ENCODE data around the gene GABPA. TPM values are rescaled to one million over a fixed set of nuclear protein-coding genes. Genes with fewer than 3 reads are reported as not detected.

Gene GABPA
- total RNA-seq, 1 donor from 2014 or later: 23.3 TPM

DNA sequence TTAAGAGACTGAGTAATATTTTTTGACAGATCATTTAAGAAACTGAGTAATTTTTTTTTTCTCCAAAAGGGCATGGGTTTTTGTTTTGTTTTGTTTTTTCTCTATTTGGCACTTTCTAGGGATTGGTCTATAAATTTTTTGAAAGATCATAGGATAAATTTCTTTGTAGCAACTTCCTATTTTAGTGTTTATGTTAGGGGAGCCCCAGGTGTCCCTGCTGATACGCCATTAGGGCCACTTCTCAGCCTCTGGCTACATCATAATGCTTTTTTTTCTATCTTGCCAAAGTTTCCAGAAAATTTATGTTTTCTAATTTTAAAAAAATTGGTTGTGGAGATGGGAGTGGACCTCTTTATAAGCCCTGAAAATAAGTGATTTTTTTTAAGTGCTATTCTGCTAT lies 2.6 kb downstream of the GABPA start:
- DNase-seq (ENCODE audit: extremely low spot score in 2 of 2): no peak
- Histone ChIP-seq H3K27ac (no peak overlapping the region), H3K36me3 (no peaks in the 10 kb centered on the region), H3K4me3 (no peak overlapping the region), H3K9me3 (no peaks in the 10 kb centered on the region), H3K4me1 (peaks cover 41% of the 10 kb centered on the region), H3K27me3 (no peaks in the 10 kb centered on the region)
- intact Hi-C loops (cut with DNase I): no loop called here
- TF ChIP-seq, protein P1, sequence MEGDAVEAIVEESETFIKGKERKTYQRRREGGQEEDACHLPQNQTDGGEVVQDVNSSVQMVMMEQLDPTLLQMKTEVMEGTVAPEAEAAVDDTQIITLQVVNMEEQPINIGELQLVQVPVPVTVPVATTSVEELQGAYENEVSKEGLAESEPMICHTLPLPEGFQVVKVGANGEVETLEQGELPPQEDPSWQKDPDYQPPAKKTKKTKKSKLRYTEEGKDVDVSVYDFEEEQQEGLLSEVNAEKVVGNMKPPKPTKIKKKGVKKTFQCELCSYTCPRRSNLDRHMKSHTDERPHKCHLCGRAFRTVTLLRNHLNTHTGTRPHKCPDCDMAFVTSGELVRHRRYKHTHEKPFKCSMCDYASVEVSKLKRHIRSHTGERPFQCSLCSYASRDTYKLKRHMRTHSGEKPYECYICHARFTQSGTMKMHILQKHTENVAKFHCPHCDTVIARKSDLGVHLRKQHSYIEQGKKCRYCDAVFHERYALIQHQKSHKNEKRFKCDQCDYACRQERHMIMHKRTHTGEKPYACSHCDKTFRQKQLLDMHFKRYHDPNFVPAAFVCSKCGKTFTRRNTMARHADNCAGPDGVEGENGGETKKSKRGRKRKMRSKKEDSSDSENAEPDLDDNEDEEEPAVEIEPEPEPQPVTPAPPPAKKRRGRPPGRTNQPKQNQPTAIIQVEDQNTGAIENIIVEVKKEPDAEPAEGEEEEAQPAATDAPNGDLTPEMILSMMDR (IDR thresholded peaks at IDR 0.05): no peak
- no peak for TF ChIP-seq POLR2A (IDR thresholded peaks at IDR 0.05)
- TF ChIP-seq POLR2AphosphoS5 (IDR thresholded peaks at IDR 0.05; ENCODE audit: insufficient read depth in 1 of 2, low read depth in 1 of 2): no peak

DNA sequence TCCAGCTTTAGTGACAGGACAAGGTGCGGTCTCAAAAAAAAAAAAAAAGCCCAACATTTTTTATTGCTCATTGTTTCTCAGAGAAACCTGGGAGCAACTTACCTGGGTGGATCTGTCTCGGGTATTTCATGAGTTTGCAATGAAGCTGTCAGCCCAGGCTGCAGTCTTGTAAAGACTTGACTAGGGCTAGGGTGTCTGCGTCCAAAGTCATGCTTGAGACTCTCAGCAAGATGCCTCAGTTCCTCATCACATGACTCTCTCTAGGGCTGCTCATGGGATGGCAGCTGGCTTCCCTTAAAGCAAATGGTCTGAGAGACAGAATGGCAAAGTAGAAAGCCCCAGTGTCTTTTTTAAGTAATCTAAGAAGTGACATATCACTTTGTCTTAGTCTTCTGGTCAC lies 8.1 kb downstream of the GABPA start:
- intact Hi-C loops (cut with DNase I): no loop called here
- no peaks in the 10 kb centered on the region for H3K9me3 ChIP-seq
- peaks cover 9% of the 10 kb centered on the region for H3K4me1 ChIP-seq
- H3K36me3 ChIP-seq: peaks cover 0 to 7% of the 10 kb centered on the region in 2 donors
- H3K4me3 ChIP-seq: no peak overlapping the region
- H3K27me3 ChIP-seq: no peaks in the 10 kb centered on the region
- DNase-seq (ENCODE audit: extremely low spot score in 2 of 2): no peak
- no peak for TF ChIP-seq POLR2AphosphoS5 (IDR thresholded peaks at IDR 0.05; ENCODE audit: insufficient read depth in 1 of 2, low read depth in 1 of 2)
- no peak for TF ChIP-seq POLR2A (IDR thresholded peaks at IDR 0.05)
- TF ChIP-seq, protein P1 (IDR thresholded peaks at IDR 0.05): no peak
- no peak overlapping the region for H3K27ac ChIP-seq

DNA sequence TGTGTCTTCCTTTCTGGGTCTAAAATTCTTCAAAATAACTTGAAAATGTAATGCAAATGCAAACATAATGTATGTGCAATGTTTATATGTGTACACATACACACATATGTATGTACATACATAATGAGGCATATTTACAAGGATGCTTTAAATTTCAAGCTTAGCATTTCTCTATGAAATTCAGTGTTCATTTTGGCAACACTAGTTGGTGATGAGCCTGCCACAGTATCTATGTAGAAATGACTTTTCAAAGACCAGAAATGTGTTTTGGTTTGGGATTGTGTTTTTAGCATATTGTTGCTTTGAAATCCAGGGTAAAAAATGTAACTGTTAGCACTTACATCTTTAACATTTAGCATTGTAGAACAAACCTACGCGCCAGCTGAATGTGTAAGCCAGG lies 10.1 kb downstream of the GABPA start:
- H3K27me3 ChIP-seq: no peaks in the 10 kb centered on the region
- peaks cover 0 to 23% of the 10 kb centered on the region in 2 donors for H3K36me3 ChIP-seq
- intact Hi-C loops (cut with DNase I): no loop called here
- DNase-seq (ENCODE audit: extremely low spot score in 2 of 2): no peak
- no peak for TF ChIP-seq POLR2AphosphoS5 (IDR thresholded peaks at IDR 0.05; ENCODE audit: insufficient read depth in 1 of 2, low read depth in 1 of 2)
- TF ChIP-seq, protein P1 (IDR thresholded peaks at IDR 0.05): no peak
- no peak for TF ChIP-seq POLR2A (IDR thresholded peaks at IDR 0.05)
- H3K4me3 ChIP-seq: no peak overlapping the region
- no peak overlapping the region for H3K27ac ChIP-seq
- no peaks in the 10 kb centered on the region for H3K4me1 ChIP-seq
- H3K9me3 ChIP-seq: no peaks in the 10 kb centered on the region

DNA sequence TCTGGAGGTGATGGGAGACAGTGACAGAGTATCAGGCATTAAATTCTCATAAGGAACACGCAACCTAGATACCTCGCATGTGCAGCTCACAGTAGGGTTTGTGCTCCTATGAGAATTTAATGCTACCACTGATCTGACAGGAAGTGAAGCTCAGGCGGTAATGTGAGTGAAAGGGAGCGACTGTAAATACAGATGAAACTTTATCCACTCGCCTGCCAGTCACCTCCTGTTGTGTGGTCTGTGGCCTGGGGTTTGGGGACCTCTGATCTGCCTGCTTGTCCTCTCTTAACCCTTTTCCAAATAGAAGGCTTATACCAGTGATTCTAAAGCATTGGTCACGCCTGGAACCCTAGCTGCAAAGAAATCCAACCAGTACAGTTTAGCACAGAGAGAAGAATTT lies 15.3 kb downstream of the GABPA start:
- Histone ChIP-seq H3K4me1 (no peaks in the 10 kb centered on the region), H3K4me3 (no peak overlapping the region), H3K36me3 (peaks cover 0 to 49% of the 10 kb centered on the region in 2 donors), H3K27ac (no peak overlapping the region), H3K27me3 (no peaks in the 10 kb centered on the region), H3K9me3 (no peaks in the 10 kb centered on the region)
- intact Hi-C loops (cut with DNase I): no loop called here
- TF ChIP-seq POLR2A (IDR thresholded peaks at IDR 0.05) (no peak), POLR2AphosphoS5 (IDR thresholded peaks at IDR 0.05; ENCODE audit: insufficient read depth in 1 of 2, low read depth in 1 of 2) (no peak)
- TF ChIP-seq, protein P1 (IDR thresholded peaks at IDR 0.05): no peak
- no peak for DNase-seq (ENCODE audit: extremely low spot score in 2 of 2)

DNA sequence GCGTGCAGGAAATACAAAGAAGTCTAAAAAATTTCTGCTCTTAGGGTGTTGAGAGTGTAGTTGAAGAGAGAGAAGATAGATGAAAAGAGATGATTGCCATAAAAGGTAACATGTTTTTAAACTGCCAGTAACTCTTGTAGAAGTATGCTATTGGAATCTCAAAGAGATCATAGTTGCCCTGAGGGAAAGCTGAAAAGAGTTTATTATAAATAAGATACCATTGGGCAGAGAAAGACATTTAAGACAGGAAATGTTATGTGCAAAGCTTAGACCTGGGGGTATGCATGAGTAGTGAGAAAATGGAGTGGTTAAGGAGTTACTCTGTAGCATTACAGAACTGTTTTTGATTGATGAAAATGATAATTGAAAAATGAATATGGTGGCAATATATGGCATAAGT lies 17.6 kb downstream of the GABPA start:
- intact Hi-C loops (cut with DNase I): no loop called here
- H3K27me3 ChIP-seq: no peaks in the 10 kb centered on the region
- no peak overlapping the region for H3K27ac ChIP-seq
- no peak for DNase-seq (ENCODE audit: extremely low spot score in 2 of 2)
- H3K9me3 ChIP-seq: no peaks in the 10 kb centered on the region
- peaks cover 0 to 48% of the 10 kb centered on the region in 2 donors for H3K36me3 ChIP-seq
- TF ChIP-seq POLR2A (IDR thresholded peaks at IDR 0.05) (no peak), POLR2AphosphoS5 (IDR thresholded peaks at IDR 0.05; ENCODE audit: insufficient read depth in 1 of 2, low read depth in 1 of 2) (no peak)
- TF ChIP-seq, protein P1 (IDR thresholded peaks at IDR 0.05): no peak
- no peaks in the 10 kb centered on the region for H3K4me1 ChIP-seq
- no peak overlapping the region for H3K4me3 ChIP-seq

Data from vagina (tissue), 2 donors.